Ammon's horn (tissue), 1 donor: ENCODE measurements around the gene HSPB9.
"Not testable (repeated sequence)": the region's sequence is repeated elsewhere in the genome, so short reads cannot be mapped to it uniquely, and the experiment has no call there.

ENCODE experiments used
- DNase-seq: peaks from one replicate; pipeline ENCODE4 v3.0.0-alpha.2; 2016; ENCODE audit warnings: low spot score

Gene HSPB9

DNA sequence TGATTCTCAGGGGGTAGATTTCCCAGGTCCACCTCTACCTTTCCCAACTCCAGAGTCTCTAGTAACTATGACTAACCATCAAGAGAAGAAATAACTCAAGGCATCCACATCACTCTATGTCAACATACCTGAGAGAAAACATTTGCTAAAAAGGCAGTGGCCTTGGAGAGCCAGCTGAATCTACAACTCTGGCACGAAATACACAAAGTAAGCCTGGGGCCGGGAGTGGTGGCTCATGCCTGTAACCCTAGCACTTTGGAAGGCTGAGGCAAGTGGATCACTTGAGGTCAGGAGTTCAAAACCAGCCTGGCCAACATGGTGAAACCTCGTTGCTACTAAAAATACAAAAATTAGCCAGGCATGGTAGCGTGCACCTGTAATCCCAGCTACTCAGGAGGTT is 20.5 kb downstream of the HSPB9 start:
- not testable (repeated sequence) for DNase-seq

DNA sequence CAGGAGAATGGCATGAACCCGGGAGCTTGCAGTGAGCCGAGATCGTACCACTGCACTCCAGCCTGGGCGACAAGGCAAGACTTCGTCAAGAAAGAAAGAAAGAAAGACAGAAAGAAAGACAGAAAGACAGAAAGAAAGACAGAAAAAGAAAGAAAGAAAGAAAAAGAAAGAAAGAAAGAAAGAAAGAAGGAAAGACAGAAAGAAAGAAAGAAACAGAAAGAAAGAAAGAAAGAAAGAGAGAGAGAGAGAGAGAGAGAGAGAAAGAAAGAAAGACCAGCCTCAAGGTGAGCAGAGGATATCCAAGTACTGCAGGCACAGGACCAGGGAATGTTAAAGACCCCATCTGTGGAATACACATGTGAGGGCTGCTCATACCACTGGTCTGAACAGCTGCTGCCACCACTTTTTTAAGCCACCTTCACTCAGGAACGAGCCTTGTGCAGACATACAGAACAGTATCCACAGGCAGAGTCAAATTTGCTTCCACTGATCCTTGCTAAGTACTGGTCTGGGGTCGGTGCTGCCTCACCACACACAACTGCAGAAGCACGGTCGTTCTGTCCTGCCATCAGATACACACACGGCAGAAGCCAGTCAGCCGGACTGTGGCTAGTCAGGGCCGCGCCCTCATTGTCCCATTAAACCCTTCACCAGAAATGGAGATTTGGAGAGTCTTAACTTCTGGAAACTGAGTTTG is 24.5 kb downstream of the HSPB9 start:
- no peak for DNase-seq

DNA sequence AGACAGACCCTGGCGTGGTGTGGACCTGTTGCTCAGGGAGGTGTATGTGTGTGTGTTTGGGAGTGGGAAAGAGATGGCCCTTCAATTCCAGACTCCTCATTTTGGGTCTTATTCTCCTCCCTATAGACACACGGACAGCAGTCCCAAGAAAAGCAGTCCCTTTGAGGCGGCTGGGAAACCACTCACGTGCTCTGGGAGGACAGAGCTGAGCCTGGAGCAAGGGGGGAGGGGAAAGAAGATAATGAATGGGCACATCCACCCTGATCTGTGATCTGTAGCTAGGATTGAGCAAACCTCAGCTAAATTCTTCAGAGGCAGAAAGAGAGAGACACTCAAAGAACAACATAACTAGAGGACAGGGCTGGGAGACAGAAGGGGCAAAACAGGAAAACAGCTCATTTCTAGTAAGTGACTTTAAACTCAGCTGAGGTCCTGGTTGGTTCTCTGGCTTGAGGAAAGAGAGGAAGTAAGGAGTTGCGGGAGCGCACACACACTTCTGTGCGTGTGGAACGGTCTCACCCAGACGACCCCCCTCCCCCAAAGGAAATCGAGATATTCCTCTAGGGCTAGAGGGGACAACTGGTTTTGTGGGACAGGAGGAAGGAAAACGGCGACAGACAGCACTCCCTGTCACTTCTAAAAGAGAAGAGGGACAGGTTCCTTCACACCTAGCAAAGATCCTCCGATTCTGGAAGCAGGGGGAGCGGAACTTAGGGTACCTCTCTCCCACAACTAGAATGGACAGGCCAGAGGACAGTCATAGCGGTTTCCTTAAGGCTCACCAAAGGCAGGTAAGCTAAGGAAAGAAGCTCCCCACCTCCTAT is 31.5 kb downstream of the HSPB9 start:
- no peak for DNase-seq

DNA sequence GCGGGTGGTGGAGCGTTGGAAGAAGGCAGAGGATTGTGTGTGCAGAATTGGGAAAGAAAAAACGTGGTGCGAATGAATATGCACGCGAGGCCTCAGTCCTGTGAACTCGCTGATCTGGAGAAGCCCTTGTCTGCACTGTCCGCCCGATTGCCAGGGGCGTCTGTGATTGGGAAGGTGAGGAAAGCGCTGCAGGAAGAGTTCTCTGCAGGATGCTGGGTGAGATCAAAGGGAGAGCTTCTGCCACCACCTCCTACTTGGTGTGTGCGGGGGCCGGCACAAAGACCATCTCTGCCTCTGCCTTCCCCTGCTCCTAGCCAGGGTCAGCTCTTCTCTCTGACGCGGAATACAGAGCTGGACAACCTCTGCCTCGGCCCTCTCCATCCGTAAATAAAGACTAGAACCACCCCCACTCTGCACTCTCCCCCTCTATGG is 33.0 kb downstream of the HSPB9 start:
- no peak for DNase-seq

DNA sequence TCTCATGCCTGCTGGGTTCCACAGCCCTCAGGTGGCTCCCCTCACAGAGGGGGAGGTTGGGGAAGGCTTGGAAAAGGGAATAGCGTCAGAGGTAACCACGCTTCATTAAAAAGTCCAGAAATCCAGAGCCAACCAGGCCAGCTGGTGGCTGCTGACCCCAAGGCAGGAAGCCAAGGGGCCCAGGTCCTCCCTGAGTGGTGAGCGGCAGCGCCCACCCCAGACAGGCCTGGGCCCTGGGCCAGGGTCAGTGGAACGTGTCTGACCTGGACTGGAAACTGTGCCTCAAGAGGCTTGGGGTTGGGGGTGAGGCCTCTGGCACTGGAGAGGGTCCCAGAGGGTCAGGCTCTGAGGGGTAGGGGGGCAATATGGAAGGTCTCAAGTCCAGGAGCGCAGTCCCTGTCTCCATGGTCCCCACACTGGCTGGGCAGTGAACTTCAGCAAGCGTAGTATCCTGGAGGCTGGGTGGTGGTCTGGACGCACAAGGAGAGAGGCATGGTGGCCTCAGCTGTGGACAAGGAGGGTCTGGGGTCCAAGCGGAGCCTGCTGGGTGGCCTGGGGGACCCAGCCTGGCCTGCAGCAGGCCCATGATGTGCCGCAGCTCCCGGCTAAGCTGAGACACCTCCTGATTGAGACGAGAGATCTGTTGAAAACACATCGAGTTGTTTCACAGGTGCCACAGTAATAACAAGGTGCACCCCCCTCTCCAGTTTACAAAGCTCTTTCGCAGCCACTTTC is 37.4 kb downstream of the HSPB9 start:
- no peak for DNase-seq

DNA sequence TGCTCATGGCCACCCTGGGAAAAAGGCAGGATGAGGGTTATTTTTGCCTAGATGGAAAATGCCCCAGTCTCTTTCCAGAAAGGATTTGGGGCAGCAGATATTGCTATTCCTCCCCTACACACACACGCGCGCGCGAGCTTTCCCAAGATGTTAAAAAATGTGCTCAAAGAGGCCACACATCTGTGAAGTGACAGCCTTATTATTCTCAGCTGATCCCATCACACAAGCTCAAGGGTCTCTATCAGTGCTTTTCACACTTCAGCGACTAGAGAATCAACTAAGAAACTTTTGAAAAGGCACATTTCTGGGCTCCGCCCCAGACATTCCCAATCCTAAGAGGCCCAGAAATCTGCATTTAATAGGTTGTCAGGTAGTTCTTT is 37.9 kb downstream of the HSPB9 start:
- no peak for DNase-seq

DNA sequence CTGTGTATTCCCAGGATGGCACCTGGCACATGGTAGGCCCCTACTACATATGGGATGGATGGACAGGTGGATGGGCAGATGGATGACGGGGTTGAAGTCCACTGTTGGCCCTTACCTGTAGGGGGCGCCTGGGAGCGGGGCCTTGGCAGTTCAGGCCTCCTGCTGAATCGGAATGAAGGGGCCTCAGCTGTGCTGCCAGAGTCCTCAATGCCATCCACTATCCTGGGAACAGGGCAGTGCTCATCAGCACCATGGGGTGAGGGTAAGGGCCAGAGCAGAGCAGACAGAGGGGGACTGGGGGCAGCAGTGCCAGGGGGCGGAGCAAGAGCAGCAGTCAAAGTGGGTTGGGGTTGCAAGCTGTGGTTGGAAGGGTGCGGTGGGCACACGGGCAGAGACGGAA is 40.5 kb downstream of the HSPB9 start:
- no peak for DNase-seq

DNA sequence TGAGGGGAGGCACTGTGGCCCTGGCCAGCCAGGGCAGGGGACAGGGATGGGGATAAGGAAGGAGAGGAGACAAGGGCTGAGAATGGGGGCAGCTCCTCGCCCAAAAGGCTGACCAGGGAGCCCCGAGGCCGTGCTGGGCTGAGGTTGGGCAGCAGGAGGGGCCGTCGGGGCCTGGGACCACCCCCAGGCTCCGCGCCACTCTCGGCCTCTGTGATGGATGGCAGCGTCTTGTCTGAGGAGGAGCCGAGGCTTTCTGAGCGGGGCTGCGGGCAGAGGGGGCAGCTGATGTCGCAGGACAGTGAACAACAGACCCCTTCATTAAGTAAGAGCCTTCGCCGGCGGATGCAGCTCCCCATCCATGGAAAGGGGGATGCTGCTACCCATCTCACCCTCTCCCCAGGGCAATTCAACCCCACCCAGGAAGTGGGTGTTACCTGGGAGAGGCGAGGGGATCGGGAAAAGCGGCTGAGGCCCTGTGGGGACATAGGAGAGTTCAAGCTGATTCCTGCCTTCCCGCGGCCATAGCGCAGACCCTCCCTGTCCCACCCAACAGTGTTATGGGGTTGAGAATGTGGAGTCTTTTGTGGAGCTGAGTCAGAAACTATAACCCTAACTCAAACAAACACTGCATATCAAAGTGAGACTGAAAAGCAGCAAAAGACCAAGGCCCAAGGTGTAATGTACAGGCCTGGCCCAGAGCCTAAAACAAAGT is 41.2 kb downstream of the HSPB9 start:
- no peak for DNase-seq

DNA sequence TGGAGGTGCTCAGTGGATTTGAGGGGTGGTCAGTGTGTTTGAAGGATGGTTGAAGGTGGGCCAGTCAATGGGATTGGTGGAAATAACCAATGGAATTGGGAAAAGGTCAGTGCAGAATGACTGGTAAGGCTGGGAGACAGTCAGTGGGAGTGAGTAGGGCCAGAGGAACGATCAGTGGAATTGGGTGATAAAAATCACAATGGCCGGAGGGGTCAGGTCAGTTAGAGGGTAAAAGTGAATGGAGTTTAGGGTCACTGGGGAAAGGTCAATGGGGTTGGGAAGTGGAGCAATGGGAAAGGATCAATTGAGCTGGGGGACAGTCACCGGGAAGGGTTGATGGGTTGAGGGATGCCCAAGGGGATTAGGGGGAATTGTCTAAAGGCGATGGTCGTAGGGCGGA is 43.1 kb downstream of the HSPB9 start:
- no peak for DNase-seq

DNA sequence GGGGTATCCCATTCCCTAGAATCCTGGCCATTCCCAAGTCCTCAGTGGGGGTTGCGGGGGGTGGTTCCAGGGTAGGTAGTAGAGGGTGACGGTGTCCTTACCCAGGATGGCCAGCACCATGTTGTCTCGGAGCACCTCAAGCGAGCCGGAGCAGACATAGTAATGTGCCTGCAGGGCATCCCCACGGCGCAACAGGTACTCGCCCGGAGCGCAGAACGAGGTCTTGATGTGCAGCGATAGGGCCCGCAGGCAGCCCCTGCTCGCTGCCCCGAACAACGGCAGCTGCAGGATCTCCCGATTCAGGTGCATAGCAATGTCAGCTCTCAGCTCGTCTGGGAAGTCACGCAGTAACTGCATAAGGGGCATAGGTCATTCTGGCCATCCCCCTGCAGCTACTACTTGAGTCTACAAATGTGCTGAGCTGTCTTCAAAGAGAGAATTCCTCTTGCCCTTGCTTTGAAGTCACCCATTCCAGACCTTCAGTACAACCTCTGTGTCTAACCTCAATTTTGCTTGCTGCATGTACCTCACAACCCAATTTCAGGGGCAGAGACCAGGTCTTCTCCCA is 43.7 kb downstream of the HSPB9 start:
- no peak for DNase-seq

DNA sequence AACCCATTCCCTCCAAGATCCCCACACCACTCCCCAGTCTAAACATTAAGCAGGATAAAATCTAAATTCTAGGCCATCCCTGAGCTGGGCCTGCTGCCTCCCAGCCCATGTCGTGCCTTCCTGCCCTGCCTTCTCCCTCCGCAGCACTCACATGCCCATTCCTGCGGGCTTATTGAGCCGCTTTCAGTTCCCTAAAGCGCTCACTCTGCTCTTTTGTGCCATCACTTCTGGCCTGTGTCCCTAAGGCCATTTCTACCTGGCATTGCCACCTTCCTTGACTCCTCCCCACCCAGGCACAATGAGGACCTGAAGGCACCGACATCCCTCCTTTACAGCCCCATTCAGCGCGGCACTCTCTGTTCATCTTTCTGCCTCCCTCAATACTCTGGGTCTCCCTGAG is 45.2 kb downstream of the HSPB9 start:
- no peak for DNase-seq

DNA sequence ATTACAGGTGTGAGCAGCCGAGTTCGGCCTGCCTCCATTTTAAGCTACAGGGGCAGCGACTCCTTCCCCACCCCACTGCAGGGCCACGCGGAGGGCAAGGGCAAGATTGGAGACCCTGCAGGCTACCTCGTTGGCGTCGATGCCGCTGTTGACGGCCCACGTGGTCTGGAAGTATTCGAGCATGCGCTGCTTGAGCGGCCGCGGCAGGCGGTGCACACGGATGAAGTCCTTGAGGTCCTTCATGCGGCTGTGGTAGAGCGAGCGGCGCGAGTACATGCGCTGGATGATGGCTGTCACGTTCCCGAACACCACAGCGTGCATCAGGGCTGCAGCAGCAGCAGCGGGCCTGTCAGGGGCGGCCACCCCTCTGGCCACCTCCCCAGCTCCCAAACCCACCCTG is 46.7 kb downstream of the HSPB9 start:
- no peak for DNase-seq

DNA sequence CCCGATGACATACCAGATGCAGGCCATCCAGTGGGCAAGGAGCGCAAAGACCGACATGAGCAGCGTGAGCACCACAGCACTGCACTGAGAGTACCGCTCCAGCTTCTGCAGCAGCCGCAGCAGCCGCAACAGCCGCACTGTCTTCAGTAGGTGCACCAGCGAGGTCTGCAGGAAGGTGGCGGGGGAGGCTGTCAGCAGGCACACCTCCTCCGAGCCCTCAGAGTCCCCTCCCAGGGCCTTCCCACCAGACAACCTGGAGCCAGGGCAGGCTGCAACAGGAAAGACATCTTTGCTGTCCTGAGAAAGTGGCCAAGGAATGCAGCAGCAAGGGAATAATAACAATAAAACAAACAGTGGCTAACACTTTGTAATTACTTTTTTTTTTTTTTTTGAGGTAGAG is 49.2 kb downstream of the HSPB9 start:
- no peak for DNase-seq
